ENCODE data around the gene RNF25. TPM values are rescaled to one million over a fixed set of nuclear protein-coding genes. Genes with fewer than 3 reads are reported as not detected.

RNF25 gene
- total and polyA plus RNA-seq, 11 donors: 9.7 to 24.0 (median 16.0) TPM

DNA sequence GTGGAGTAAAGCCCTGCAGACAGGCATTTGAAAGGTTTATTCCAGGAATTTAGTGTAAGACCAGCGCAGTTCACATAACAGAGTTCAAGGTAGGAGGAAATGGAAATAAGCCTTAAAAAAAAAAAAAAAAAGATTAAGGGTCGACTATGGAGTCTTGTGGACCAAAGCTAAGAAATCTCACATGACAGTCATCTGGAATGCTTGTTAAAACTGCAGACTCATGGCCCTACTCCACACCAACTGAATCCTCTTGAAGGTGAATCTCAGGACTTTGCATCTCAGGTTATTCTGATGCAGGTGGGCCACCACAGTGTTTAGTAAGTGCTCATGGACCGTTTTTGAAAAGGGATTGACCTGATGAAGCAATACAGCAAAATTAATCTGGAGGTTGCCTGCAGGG, 47.7 kb upstream of the RNF25 start:
- H3K27me3 ChIP-seq: no peaks in the 10 kb centered on the region
- ATAC-seq (no peak), DNase-seq (no peak)
- H3K4me1 ChIP-seq: peaks cover 0 to 34% (median 0%) of the 10 kb centered on the region in 12 donors
- peaks cover 0 to 13% (median 3%) of the 10 kb centered on the region in 9 donors for H3K36me3 ChIP-seq
- no peak overlapping the region for H3K4me3 ChIP-seq
- intact Hi-C loops (cut with DNase I): no loop called here
- no peak overlapping the region for H3K27ac ChIP-seq
- TF ChIP-seq POLR2A (IDR thresholded peaks at IDR 0.05): no peak
- no peak for TF ChIP-seq CTCF (IDR thresholded peaks at IDR 0.05)
- H3K9me3 ChIP-seq: no peaks in the 10 kb centered on the region
- WGBS, 4 donors: 78 to 81% (median 80%) methylated on average over 3 of the region's 3 CpGs

GRCh38 chr2:218718058-218718457, 46.3 kb upstream of the RNF25 start:
- H3K9me3 ChIP-seq: no peaks in the 10 kb centered on the region
- no peaks in the 10 kb centered on the region for H3K27me3 ChIP-seq
- TF ChIP-seq POLR2A (IDR thresholded peaks at IDR 0.05) (no peak), CTCF (IDR thresholded peaks at IDR 0.05) (no peak)
- H3K27ac ChIP-seq: no peak overlapping the region
- peaks cover 0 to 13% (median 3%) of the 10 kb centered on the region in 9 donors for H3K36me3 ChIP-seq
- peaks cover 0 to 33% (median 0%) of the 10 kb centered on the region in 12 donors for H3K4me1 ChIP-seq
- no peak for ATAC-seq
- H3K4me3 ChIP-seq: no peak overlapping the region
- intact Hi-C loops (cut with DNase I): no loop called here
- no peak for DNase-seq
- WGBS, 4 donors: 85 to 90% (median 89%) methylated on average over 7 of the region's 7 CpGs

- no peak for DNase-seq
- Histone ChIP-seq H3K36me3 (peaks cover 0 to 13% (median 3%) of the 10 kb centered on the region in 9 donors), H3K9me3 (no peaks in the 10 kb centered on the region), H3K4me3 (no peak overlapping the region), H3K27me3 (no peaks in the 10 kb centered on the region), H3K27ac (no peak overlapping the region), H3K4me1 (peaks cover 0 to 33% (median 0%) of the 10 kb centered on the region in 12 donors)
- TF ChIP-seq POLR2A (IDR thresholded peaks at IDR 0.05) (no peak), CTCF (IDR thresholded peaks at IDR 0.05) (no peak)
- intact Hi-C loops (cut with DNase I): no loop called here
- no peak for ATAC-seq
- 73 to 87% (median 84%) methylated on average over 3 of the region's 3 CpGs for WGBS, 4 donors
Observed at GRCh38 chr2:218717262-218717661, 45.5 kb upstream of the RNF25 start.

- Histone ChIP-seq H3K4me1 (peaks cover 0 to 43% (median 5%) of the 10 kb centered on the region in 12 donors), H3K27me3 (no peaks in the 10 kb centered on the region), H3K27ac (peak overlapping the region in 4 of 12 donors; percentile 4 to 21 (median 12)), H3K9me3 (no peaks in the 10 kb centered on the region), H3K4me3 (no peak overlapping the region), H3K36me3 (peaks cover 0 to 13% (median 3%) of the 10 kb centered on the region in 9 donors)
- DNase-seq: no peak
- intact Hi-C loops (cut with DNase I): no loop called here
- WGBS, 4 donors: 68 to 76% (median 72%) methylated on average over 4 of the region's 4 CpGs
- no peak for TF ChIP-seq POLR2A (IDR thresholded peaks at IDR 0.05)
- no peak for TF ChIP-seq CTCF (IDR thresholded peaks at IDR 0.05)
- no peak for ATAC-seq
Observed at GRCh38 chr2:218716070-218716469, 44.3 kb upstream of the RNF25 start.
